Measurements from ENCODE around the gene ADGRL4.
A peak's percentile ranks its signal among the peaks of the same experiment; 100 is the strongest.

The ADGRL4 gene

DNA sequence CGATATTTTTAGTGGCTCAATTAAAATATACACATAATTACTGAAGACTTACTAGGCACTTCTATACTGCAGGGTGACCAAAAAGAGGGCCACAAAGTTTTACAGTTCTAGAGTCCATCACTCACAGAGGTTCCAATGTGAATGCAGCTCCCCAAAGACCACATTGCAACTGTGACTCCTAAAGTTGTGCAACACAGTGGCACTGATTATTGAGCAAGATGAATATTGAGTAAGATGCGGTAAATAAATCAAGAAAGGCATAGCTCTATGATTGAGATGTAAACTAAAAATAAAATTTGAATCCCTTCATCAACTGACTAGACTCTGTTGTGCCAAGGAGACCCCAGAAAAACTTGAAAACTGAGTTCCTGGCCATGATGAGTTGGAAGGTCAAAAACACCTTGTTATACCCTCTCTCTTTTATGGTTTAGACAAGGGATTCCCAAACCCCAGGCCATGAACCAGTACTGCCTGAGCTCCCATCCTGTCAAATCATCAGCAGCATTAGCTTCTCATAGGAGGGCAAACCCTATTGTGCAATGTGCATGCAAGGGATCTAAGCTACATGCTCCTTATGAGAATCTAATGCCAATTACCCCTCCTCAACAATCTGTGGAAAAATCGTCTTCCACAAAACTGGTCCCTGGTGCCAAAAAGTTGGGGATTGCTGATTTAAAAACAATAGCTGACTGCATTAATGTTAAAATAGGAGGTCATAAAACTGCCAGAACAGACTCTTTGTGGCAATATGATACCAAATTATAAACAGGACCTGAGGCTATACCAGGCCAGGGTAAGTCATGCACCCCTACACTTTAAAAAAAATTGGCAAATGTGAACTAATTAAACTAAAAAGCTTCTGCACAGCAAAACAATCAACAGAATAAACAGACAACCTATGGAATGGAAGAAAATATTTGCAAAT lies 94.3 kb downstream of the ADGRL4 start:
- no peak overlapping the region for H3K4me3 ChIP-seq (replicated peaks; ENCODE audit: low read depth, low read length)
- TF ChIP-seq, protein P1, sequence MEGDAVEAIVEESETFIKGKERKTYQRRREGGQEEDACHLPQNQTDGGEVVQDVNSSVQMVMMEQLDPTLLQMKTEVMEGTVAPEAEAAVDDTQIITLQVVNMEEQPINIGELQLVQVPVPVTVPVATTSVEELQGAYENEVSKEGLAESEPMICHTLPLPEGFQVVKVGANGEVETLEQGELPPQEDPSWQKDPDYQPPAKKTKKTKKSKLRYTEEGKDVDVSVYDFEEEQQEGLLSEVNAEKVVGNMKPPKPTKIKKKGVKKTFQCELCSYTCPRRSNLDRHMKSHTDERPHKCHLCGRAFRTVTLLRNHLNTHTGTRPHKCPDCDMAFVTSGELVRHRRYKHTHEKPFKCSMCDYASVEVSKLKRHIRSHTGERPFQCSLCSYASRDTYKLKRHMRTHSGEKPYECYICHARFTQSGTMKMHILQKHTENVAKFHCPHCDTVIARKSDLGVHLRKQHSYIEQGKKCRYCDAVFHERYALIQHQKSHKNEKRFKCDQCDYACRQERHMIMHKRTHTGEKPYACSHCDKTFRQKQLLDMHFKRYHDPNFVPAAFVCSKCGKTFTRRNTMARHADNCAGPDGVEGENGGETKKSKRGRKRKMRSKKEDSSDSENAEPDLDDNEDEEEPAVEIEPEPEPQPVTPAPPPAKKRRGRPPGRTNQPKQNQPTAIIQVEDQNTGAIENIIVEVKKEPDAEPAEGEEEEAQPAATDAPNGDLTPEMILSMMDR (IDR thresholded peaks at IDR 0.05; ENCODE audit: low read depth, low read length, missing control alignments), result no peak
- no peak for DNase-seq (ENCODE audit: extremely low read depth, low read depth)

DNA sequence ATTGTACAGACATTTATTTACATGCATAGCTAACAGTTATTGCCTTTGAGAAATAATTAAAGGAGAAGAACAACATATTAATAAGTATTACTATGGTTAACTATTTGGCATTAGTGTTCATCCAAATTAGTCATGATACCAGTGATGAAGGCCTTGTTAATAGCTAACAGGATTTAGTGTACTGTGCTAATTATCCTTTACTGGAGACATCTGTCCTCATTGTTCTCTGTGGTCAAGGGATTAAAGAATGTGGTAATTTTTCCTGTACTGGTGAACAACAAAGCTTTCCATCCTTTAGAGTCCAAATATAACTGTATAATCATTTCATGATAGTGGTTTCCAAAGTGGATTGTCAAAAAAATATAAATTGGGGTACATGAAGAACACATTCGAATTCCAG lies 103.9 kb downstream of the ADGRL4 start:
- TF ChIP-seq, protein P1 (IDR thresholded peaks at IDR 0.05; ENCODE audit: low read depth, low read length, missing control alignments), result no peak
- no peak for DNase-seq (ENCODE audit: extremely low read depth, low read depth)
- H3K4me3 ChIP-seq (replicated peaks; ENCODE audit: low read depth, low read length), result no peak overlapping the region

DNA sequence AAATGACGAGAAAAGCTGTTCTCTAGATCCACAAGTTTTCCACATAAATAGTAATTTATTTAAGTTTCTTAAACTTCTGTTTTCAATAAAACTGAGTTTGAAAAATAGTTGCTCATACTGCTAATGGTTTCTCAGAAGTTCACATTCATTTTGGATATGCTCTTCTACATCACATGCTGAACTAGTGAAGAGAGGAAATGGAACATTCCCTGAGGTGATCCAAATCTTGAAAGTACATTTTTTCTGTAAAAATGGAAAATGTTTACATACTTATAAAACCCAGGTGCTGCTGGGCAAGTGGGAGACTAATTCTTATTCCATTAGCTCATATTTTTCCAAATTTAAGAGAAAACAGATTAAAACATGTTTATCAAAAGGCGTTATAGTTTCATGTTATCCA lies 111.7 kb downstream of the ADGRL4 start:
- no peak for DNase-seq (ENCODE audit: extremely low read depth, low read depth)
- H3K4me3 ChIP-seq (replicated peaks; ENCODE audit: low read depth, low read length), result no peak overlapping the region
- TF ChIP-seq, protein P1 (IDR thresholded peaks at IDR 0.05; ENCODE audit: low read depth, low read length, missing control alignments), result no peak

DNA sequence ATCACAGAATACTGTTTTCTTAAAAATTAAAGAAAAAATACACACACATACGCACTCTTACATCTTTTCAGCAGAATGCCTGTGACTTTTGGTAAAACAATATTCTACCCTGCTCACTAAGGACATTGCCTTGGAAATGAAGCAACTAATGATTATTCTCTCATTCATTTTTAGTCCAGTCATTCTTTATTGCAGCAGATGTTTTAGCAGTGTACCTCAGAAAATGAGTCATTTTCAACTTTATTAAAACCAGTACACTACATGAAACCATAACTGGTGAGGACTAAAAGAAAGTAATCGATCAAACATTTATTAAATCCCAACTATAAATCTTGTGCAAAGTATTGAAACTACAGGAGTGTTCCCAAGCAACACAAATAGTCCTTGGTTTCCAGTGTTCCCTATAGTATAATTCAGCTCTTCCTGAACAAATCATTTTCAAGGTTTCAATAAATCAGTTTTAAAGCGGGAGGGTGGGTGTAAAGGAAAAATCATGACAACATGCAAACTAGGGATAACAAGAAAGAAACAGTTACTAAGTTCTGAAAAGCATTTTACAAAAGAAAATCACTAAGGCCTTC lies 114.2 kb downstream of the ADGRL4 start:
- DNase-seq (ENCODE audit: extremely low read depth, low read depth), result peak; percentile 2
- H3K4me3 ChIP-seq (replicated peaks; ENCODE audit: low read depth, low read length), result no peak overlapping the region
- TF ChIP-seq, protein P1 (IDR thresholded peaks at IDR 0.05; ENCODE audit: low read depth, low read length, missing control alignments), result no peak

DNA sequence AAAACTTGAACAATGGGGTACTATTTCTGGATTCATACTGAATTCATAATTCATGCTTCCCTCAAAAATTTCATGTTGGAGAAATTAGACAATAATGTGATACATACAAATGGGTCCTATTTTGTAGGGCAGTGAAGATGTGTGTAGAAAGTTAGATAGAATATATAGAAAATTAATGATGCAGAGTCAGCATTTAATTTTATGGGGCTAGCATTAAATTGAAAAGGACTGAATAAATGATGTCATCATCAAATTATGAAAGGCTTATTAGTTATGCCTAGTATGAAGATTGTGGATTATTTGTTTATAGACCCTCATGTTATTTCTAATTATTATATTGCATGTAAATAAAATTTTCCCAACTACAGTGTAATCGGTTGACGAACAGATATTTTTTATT lies 119.1 kb downstream of the ADGRL4 start:
- TF ChIP-seq, protein P1 (IDR thresholded peaks at IDR 0.05; ENCODE audit: low read depth, low read length, missing control alignments), result no peak
- H3K4me3 ChIP-seq (replicated peaks; ENCODE audit: low read depth, low read length), result no peak overlapping the region
- DNase-seq (ENCODE audit: extremely low read depth, low read depth), result no peak

DNA sequence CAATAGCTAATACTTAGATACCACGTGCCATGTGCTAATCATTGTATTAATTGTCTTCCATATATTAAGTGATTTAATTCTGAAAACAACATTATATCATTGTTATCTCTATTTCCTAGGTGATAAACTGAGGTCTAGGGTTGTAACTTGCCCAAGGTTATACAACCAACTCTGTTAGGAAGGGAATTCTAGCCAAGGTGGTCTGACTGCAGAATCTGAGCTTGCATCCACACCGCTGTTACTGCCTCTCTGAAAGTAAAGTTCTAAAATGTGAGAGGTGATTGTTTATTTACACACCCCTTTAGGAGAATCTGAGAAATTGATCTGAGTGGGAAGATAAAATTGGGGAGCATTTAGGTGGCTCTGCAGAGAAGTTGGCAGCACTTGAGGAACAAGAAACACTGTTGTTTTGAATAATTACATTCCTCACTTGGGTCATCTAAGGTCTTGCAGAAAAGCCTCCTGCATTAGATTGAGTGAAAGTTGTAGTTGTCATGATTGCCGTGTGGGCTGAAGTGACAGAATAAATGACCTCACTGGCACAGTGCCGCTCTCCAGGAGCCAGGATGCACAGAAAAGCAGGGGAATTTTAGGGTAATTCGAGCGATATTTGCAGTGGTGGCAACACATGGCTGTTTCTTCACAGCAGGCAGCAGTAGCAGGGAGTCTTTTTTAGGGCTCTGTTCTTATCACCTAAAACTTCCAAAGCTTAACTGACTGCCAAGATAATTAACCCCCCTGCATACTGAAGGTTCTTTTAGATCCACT lies 121.7 kb downstream of the ADGRL4 start:
- TF ChIP-seq, protein P1 (IDR thresholded peaks at IDR 0.05; ENCODE audit: low read depth, low read length, missing control alignments), result no peak
- H3K4me3 ChIP-seq (replicated peaks; ENCODE audit: low read depth, low read length), result no peak overlapping the region
- peak; percentile 6 for DNase-seq (ENCODE audit: extremely low read depth, low read depth)
